Trophoblast cell (in vitro differentiated cells and primary cell): ENCODE measurements around the gene ILF2.

ENCODE experiments used
- DNase-seq, 2 donors: peaks; one replicate each; pipeline ENCODE4 v3.0.0-alpha.2; 2016
- H2AFZ ChIP-seq: 2 replicates; pipeline ENCODE4 v1.6.1; 2013; ENCODE audit warnings: low read length, moderate library complexity, mild to moderate bottlenecking; ENCODE audit not compliant: insufficient read depth, poor library complexity
- H2AK5ac ChIP-seq: 2 replicates; pipeline ENCODE4 v1.6.1; 2013; ENCODE audit warnings: mild to moderate bottlenecking, low read length
- H2BK120ac ChIP-seq: 2 replicates; pipeline ENCODE4 v1.6.1; 2013; ENCODE audit warnings: low read length, mild to moderate bottlenecking, moderate library complexity; ENCODE audit not compliant: insufficient read depth, poor library complexity
- H2BK12ac ChIP-seq: 2 replicates; pipeline ENCODE4 v1.6.1; 2013; ENCODE audit warnings: mild to moderate bottlenecking, low read length, moderate library complexity
- H2BK5ac ChIP-seq: 2 replicates; pipeline ENCODE4 v1.6.1; 2013; ENCODE audit warnings: low read length, low read depth, moderate library complexity, mild to moderate bottlenecking; ENCODE audit not compliant: poor library complexity
- H3K14ac ChIP-seq: 2 replicates; pipeline ENCODE4 v1.6.1; 2013; ENCODE audit warnings: mild to moderate bottlenecking, low read length
- H3K18ac ChIP-seq: 2 replicates; pipeline ENCODE4 v1.6.1; 2013; ENCODE audit warnings: mild to moderate bottlenecking, low read length
- H3K23ac ChIP-seq: 2 replicates; pipeline ENCODE4 v1.6.1; 2013; ENCODE audit warnings: low read length
- H3K27ac ChIP-seq: 2 replicates; pipeline ENCODE4 v1.5.1; 2013; ENCODE audit warnings: low read depth, mild to moderate bottlenecking, inconsistent platforms, low read length, moderate library complexity
- H3K27me3 ChIP-seq: 2 replicates; pipeline ENCODE4 v1.6.1; 2013; ENCODE audit warnings: inconsistent platforms, mild to moderate bottlenecking, low read length, moderate library complexity; ENCODE audit not compliant: insufficient read depth
- H3K36me3 ChIP-seq, 2 experiments: 1 replicate in 1 of 2; 2 replicates in 1 of 2; pipeline ENCODE4 v1.6.1; 2013; ENCODE audit warnings: low read length in 2 of 2, mild to moderate bottlenecking in 2 of 2, moderate library complexity in 1 of 2; ENCODE audit not compliant: insufficient read depth in 2 of 2, control insufficient read depth in 1 of 2
- H3K4ac ChIP-seq: 2 replicates; pipeline ENCODE4 v1.6.1; 2013; ENCODE audit warnings: low read depth, mild to moderate bottlenecking, low read length, moderate library complexity
- H3K4me1 ChIP-seq, 2 experiments: 1 replicate in 1 of 2; 2 replicates in 1 of 2; pipeline ENCODE4 v1.6.1; 2013; ENCODE audit warnings: low read length in 2 of 2, mild to moderate bottlenecking in 2 of 2, moderate library complexity in 1 of 2; ENCODE audit not compliant: insufficient read depth in 2 of 2, control insufficient read depth in 1 of 2
- H3K4me2 ChIP-seq: 2 replicates; pipeline ENCODE4 v1.6.1; 2013; ENCODE audit warnings: inconsistent platforms, mild to moderate bottlenecking, low read length, moderate library complexity
- H3K4me3 ChIP-seq: 2 replicates; pipeline ENCODE4 v1.5.1; 2013; ENCODE audit warnings: mild to moderate bottlenecking, low read depth, low read length, inconsistent platforms
- H3K79me1 ChIP-seq: one replicate; pipeline ENCODE4 v1.6.1; 2013; ENCODE audit warnings: low read length
- H3K79me2 ChIP-seq: 2 replicates; pipeline ENCODE4 v1.6.1; 2013; ENCODE audit warnings: low read length, mild to moderate bottlenecking; ENCODE audit not compliant: control insufficient read depth, insufficient read depth, poor library complexity
- H3K9ac ChIP-seq: 2 replicates; pipeline ENCODE4 v1.6.1; 2013; ENCODE audit warnings: mild to moderate bottlenecking, low read length
- H3K9me3 ChIP-seq: 2 replicates; pipeline ENCODE4 v1.6.1; 2013; ENCODE audit warnings: low read depth, mild to moderate bottlenecking, control low read depth, inconsistent platforms, low read length; ENCODE audit not compliant: insufficient read depth
- H4K12ac ChIP-seq: 2 replicates; pipeline ENCODE4 v1.6.1; 2013; ENCODE audit warnings: low read depth, mild to moderate bottlenecking, low read length, moderate library complexity
- H4K8ac ChIP-seq: 2 replicates; pipeline ENCODE4 v1.6.1; 2013; ENCODE audit warnings: low read depth, mild to moderate bottlenecking, low read length, moderate library complexity
- H4K91ac ChIP-seq: one replicate; pipeline ENCODE4 v1.6.1; 2013; ENCODE audit warnings: low read depth, mild to moderate bottlenecking, low read length, moderate library complexity
- WGBS: extraction: QIAGEN DNeasy Blood & Tissue Kit; methylation state at CpG from one replicate; pipeline ENCODE4 v1.1.7; 2013; ENCODE audit warnings: missing lambda C conversion rate; ENCODE audit not compliant: insufficient read length, insufficient coverage; ENCODE audit errors: extremely low coverage; 5-methylcytosine and 5-hydroxymethylcytosine counted together

The ILF2 gene

DNA sequence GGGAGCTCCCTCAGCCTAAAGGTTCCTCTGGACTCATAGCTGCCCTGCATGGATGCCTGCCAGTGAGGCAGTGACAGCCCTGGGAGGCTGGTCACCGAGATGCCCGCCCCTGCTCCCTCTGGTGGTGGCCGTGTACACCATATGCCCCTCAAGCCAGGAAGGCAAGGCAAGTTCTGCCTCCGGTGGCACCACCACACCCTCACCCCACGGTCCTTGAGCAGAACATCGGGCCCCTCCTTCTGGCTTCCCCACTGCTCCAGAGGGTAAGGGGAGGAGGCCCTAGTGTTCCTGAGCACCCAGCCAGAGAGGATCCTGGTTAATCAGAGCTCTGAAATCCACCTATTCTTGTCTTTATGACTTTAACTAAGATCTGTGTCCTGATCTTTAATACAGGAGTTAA lies 53.1 kb downstream of the ILF2 start:
- Histone ChIP-seq H3K79me1 (peaks cover 11% of the 10 kb centered on the region), H2BK120ac (no peak overlapping the region), H2BK5ac (no peak overlapping the region), H4K91ac (peak overlapping the region; percentile 83), H3K27ac (no peak overlapping the region), H3K9me3 (no peaks in the 10 kb centered on the region), H3K9ac (no peak overlapping the region), H3K79me2 (no peaks in the 10 kb centered on the region), H3K23ac (no peak overlapping the region), H3K4ac (no peak overlapping the region), H3K14ac (no peak overlapping the region), H3K18ac (no peak overlapping the region), H3K4me3 (no peak overlapping the region), H3K36me3 (peaks cover 10 to 17% of the 10 kb centered on the region in 2 experiments), H3K27me3 (no peaks in the 10 kb centered on the region), H3K4me2 (no peak overlapping the region), H4K8ac (peak overlapping the region; percentile 31), H4K12ac (no peak overlapping the region), H2BK12ac (no peak overlapping the region), H2AFZ (no peak overlapping the region), H2AK5ac (no peak overlapping the region), H3K4me1 (peaks cover 15 to 22% of the 10 kb centered on the region in 2 experiments)
- WGBS: no CpG with 5 or more reads among the region's 6 CpGs
- peak; percentile 56 to 83 for DNase-seq

DNA sequence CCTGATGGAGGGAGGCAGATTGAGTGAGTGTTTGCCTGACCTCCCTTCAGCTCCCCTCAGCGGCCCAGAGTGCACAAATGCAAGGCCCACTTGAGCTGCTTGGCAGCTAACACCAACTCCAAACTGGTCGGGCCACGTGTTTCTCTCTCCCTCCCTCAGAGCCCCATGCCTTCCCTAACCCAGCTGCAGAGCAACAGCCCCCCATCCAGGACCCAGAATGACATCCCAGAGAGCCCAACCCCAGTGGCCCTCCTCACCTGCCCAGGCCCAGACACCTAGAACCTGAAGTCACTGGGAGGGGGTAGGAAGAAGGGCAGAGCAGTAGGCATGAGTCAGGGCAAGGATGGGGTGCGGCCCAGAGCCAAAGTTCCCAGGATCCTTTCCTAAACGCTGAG lies 53.9 kb downstream of the ILF2 start:
- Histone ChIP-seq H4K8ac (peak overlapping the region; percentile 62), H3K9ac (no peak overlapping the region), H2AFZ (peak overlapping the region; percentile 19), H3K79me1 (peaks cover 16% of the 10 kb centered on the region), H3K9me3 (no peaks in the 10 kb centered on the region), H4K12ac (no peak overlapping the region), H2BK5ac (no peak overlapping the region), H3K36me3 (peaks cover 10 to 13% of the 10 kb centered on the region in 2 experiments), H3K4ac (no peak overlapping the region), H3K4me1 (peaks cover 17 to 26% of the 10 kb centered on the region in 2 experiments), H2BK120ac (peak overlapping the region; percentile 61), H2BK12ac (peak overlapping the region; percentile 76), H3K14ac (peak overlapping the region; percentile 44), H3K4me2 (no peak overlapping the region), H3K4me3 (no peak overlapping the region), H3K27ac (no peak overlapping the region), H2AK5ac (peak overlapping the region; percentile 81), H3K18ac (peak overlapping the region; percentile 38), H4K91ac (peak overlapping the region; percentile 83), H3K27me3 (no peaks in the 10 kb centered on the region), H3K79me2 (no peaks in the 10 kb centered on the region), H3K23ac (no peak overlapping the region)
- DNase-seq: no peak
- WGBS: no CpG with 5 or more reads among the region's 5 CpGs

DNA sequence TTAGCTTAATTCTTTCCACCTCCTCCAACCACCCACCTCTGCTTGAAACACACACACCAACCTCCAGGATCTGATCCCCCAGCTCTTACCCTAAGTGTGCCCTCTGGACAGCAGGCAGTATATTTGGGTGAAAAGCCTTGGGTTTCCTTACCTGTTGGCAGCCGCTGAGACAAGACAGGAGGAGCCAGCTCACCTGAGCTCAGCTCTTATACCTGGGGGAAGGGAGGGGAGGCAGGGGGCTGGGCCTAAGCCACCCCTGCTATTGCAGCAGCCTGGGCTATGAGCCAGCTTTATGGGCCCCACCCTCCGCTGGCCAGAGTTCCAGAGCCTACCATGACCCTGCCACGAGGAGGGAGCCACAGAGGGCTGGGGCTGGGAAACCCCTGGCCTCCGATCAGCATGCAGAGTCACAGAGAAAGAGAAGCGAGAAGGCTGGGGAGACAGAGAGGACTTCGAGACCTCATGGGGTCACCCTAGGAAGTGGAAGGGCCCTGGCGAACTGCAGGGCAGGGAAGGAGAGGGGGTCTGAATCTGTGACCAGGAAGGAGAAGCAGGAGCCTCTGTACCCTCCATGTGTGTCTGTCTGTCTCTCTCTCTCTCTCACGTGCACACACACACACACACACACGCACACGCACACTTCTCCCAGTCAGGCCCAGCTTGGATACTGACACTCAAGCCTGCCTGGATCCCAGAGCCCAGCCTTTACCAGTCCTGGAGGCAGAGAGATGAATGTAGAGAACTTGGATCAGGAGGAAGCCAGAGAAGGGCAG lies 54.5 kb downstream of the ILF2 start, which contains the start of gene S100A14:
S100A14 (minus strand) TSS at position 182 of the 773 bp plus-strand sequence. CDS start 467 bp downstream, outside the sequence.
- H2BK5ac ChIP-seq: no peak within 1 kb of the TSS
- H3K9ac ChIP-seq: no peak within 1 kb of the TSS
- H2BK120ac ChIP-seq: peak within 1 kb of the TSS; percentile 61
- H3K14ac ChIP-seq: peak within 1 kb of the TSS; percentile 44
- peak within 1 kb of the TSS; percentile 19 for H2AFZ ChIP-seq
- no peaks in the 10 kb centered on the region for H3K79me2 ChIP-seq
- H3K4ac ChIP-seq: peak within 1 kb of the TSS; percentile 19
- H3K4me3 ChIP-seq: no peak within 1 kb of the TSS
- no CpG with 5 or more reads among the region's 10 CpGs for WGBS
- H3K4me2 ChIP-seq: no peak within 1 kb of the TSS
- peak within 1 kb of the TSS; percentile 83 for H4K91ac ChIP-seq
- H4K12ac ChIP-seq: no peak within 1 kb of the TSS
- H4K8ac ChIP-seq: peak within 1 kb of the TSS; percentile 62
- peaks cover 21 to 26% of the 10 kb centered on the region in 2 experiments for H3K4me1 ChIP-seq
- DNase-seq: no peak
- peak within 1 kb of the TSS; percentile 38 for H3K18ac ChIP-seq
- no peaks in the 10 kb centered on the region for H3K27me3 ChIP-seq
- peak within 1 kb of the TSS; percentile 76 for H2BK12ac ChIP-seq
- H3K27ac ChIP-seq: no peak within 1 kb of the TSS
- H3K23ac ChIP-seq: no peak within 1 kb of the TSS
- H2AK5ac ChIP-seq: peak within 1 kb of the TSS; percentile 81
- no peaks in the 10 kb centered on the region for H3K9me3 ChIP-seq
- peaks cover 10 to 13% of the 10 kb centered on the region in 2 experiments for H3K36me3 ChIP-seq
- peaks cover 16% of the 10 kb centered on the region for H3K79me1 ChIP-seq

DNA sequence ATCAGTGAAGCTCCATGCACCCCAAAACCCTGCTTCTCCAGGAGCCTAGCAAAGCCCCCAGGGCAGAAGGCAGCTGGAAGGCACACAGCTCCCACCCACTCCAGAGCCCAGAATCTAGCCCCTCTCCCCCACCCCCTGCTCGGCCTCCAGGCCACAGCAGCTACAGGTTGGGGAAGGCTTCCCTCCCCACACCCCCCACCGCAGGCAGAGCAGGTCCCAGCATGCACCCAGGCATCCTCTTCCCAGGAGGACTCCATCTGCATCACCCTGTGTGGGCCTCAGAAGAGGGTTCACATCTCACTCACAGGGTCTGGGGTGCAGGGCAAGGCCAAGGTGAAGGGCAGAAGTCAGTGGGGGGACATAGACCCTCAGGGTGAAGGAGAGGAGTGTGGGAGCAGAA lies 55.4 kb downstream of the ILF2 start:
- no peak overlapping the region for H3K14ac ChIP-seq
- peaks cover 8 to 13% of the 10 kb centered on the region in 2 experiments for H3K36me3 ChIP-seq
- H3K4ac ChIP-seq: no peak overlapping the region
- H4K12ac ChIP-seq: no peak overlapping the region
- H2BK5ac ChIP-seq: no peak overlapping the region
- no peak for DNase-seq
- peak overlapping the region; percentile 0 for H2AK5ac ChIP-seq
- no peaks in the 10 kb centered on the region for H3K9me3 ChIP-seq
- H2BK120ac ChIP-seq: no peak overlapping the region
- no peak overlapping the region for H3K23ac ChIP-seq
- H3K4me2 ChIP-seq: no peak overlapping the region
- no peak overlapping the region for H4K8ac ChIP-seq
- H3K4me3 ChIP-seq: no peak overlapping the region
- H2AFZ ChIP-seq: no peak overlapping the region
- no CpG with 5 or more reads among the region's 2 CpGs for WGBS
- no peak overlapping the region for H3K9ac ChIP-seq
- no peak overlapping the region for H2BK12ac ChIP-seq
- no peak overlapping the region for H3K27ac ChIP-seq
- H3K4me1 ChIP-seq: peaks cover 27 to 33% of the 10 kb centered on the region in 2 experiments
- no peaks in the 10 kb centered on the region for H3K79me2 ChIP-seq
- H3K18ac ChIP-seq: peak overlapping the region; percentile 23
- H4K91ac ChIP-seq: no peak overlapping the region
- H3K27me3 ChIP-seq: no peaks in the 10 kb centered on the region
- peaks cover 16% of the 10 kb centered on the region for H3K79me1 ChIP-seq
